Osteocyte (in vitro differentiated cells): Measurements from ENCODE around the gene TOPAZ1. TPM values are rescaled to one million over a fixed set of nuclear protein-coding genes. Genes with fewer than 3 reads are reported as not detected.

Source experiments
- DNase-seq: peaks from one replicate; pipeline ENCODE4 v3.0.0; 2021; ENCODE audit warnings: mixed read lengths; ENCODE audit not compliant: unreplicated experiment; ENCODE audit errors: extremely low spot score
- H3K27ac Mint-ChIP-seq: one replicate; pipeline ENCODE4 v1.8.0; 2021; ENCODE audit warnings: mild to moderate bottlenecking, mixed read lengths; ENCODE audit not compliant: unreplicated experiment
- H3K27me3 Mint-ChIP-seq: one replicate; pipeline ENCODE4 v1.8.0; 2021; ENCODE audit warnings: mixed read lengths; ENCODE audit not compliant: unreplicated experiment
- H3K36me3 Mint-ChIP-seq: one replicate; pipeline ENCODE4 v1.8.0; 2021; ENCODE audit warnings: mixed read lengths; ENCODE audit not compliant: unreplicated experiment
- H3K4me1 Mint-ChIP-seq: one replicate; pipeline ENCODE4 v1.8.0; 2021; ENCODE audit warnings: mixed read lengths; ENCODE audit not compliant: unreplicated experiment
- H3K4me3 Mint-ChIP-seq: one replicate; pipeline ENCODE4 v1.8.0; 2021; ENCODE audit warnings: mild to moderate bottlenecking, moderate library complexity, mixed read lengths; ENCODE audit not compliant: unreplicated experiment
- H3K9me3 Mint-ChIP-seq: one replicate; pipeline ENCODE4 v1.8.0; 2021; ENCODE audit warnings: mixed read lengths; ENCODE audit not compliant: unreplicated experiment
- long read RNA-seq: library from polyadenylated mRNA; unstranded; transcript quantifications from one replicate; pipeline ENCODE4 v2.0.0, GENCODE V29; 2021
- total RNA-seq: library from RNA; stranded (reverse); gene quantifications from 2 replicates; pipeline ENCODE4 v1.2.1, GENCODE V29; 2021
- TF ChIP-seq, protein P1 (sequence below): fragments of 200-600 bp; sonication (generic); IDR thresholded peaks from 2 replicates; pipeline ENCODE4 v1.5.0; 2021; ENCODE audit warnings: antibody characterized with exemption, mild to moderate bottlenecking, moderate library complexity

Gene TOPAZ1
- not detected in 2 replicates for total RNA-seq
- long read RNA-seq, result 0 reads

GRCh38 chr3:44241706-44242105 lies at the start of gene TOPAZ1:
Gene TOPAZ1, plus strand, starts transcription at chr3:44241886. Its CDS starts 168 bp downstream, at chr3:44242054.
- no peak for DNase-seq
- Mint-ChIP-seq H3K9me3 (no peaks in the 10 kb centered on the region), H3K36me3 (no peaks in the 10 kb centered on the region), H3K27me3 (peaks cover 42% of the 10 kb centered on the region), H3K4me1 (no peaks in the 10 kb centered on the region), H3K4me3 (no peak within 1 kb of the TSS), H3K27ac (no peak within 1 kb of the TSS)
- TF ChIP-seq, protein P1, sequence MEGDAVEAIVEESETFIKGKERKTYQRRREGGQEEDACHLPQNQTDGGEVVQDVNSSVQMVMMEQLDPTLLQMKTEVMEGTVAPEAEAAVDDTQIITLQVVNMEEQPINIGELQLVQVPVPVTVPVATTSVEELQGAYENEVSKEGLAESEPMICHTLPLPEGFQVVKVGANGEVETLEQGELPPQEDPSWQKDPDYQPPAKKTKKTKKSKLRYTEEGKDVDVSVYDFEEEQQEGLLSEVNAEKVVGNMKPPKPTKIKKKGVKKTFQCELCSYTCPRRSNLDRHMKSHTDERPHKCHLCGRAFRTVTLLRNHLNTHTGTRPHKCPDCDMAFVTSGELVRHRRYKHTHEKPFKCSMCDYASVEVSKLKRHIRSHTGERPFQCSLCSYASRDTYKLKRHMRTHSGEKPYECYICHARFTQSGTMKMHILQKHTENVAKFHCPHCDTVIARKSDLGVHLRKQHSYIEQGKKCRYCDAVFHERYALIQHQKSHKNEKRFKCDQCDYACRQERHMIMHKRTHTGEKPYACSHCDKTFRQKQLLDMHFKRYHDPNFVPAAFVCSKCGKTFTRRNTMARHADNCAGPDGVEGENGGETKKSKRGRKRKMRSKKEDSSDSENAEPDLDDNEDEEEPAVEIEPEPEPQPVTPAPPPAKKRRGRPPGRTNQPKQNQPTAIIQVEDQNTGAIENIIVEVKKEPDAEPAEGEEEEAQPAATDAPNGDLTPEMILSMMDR, result no peak

GRCh38 chr3:44198284-44199269 lies 43.1 kb upstream of the TOPAZ1 start:
- Mint-ChIP-seq H3K4me3 (no peak overlapping the region), H3K4me1 (no peaks in the 10 kb centered on the region), H3K27me3 (peaks cover 48% of the 10 kb centered on the region), H3K27ac (no peak overlapping the region), H3K36me3 (no peaks in the 10 kb centered on the region), H3K9me3 (no peaks in the 10 kb centered on the region)
- no peak for DNase-seq
- TF ChIP-seq, protein P1, result peak; percentile 91

DNA sequence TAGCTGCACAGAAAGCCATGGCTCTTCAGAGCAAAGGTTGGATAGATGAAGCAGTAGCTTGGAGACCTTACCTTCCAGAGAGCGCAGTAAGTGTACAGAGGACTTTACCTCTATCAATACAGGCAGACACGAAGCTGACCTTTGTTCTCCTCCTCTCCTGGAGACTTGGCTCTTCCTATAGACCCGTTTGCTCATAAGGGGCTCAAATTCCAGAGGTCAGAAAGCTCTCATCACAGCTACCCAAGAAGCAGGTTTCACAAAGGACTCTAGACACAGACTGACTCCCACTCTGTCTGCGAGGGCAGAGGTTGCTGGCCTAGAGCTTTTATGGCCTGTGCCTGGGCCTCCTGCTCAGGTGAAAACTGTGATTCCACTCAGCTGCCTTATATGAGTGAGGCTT lies 35.4 kb upstream of the TOPAZ1 start:
- Mint-ChIP-seq H3K4me1 (no peaks in the 10 kb centered on the region), H3K9me3 (no peaks in the 10 kb centered on the region), H3K27ac (no peak overlapping the region), H3K4me3 (no peak overlapping the region), H3K27me3 (peaks cover 65% of the 10 kb centered on the region), H3K36me3 (no peaks in the 10 kb centered on the region)
- TF ChIP-seq, protein P1, result no peak
- no peak for DNase-seq

DNA sequence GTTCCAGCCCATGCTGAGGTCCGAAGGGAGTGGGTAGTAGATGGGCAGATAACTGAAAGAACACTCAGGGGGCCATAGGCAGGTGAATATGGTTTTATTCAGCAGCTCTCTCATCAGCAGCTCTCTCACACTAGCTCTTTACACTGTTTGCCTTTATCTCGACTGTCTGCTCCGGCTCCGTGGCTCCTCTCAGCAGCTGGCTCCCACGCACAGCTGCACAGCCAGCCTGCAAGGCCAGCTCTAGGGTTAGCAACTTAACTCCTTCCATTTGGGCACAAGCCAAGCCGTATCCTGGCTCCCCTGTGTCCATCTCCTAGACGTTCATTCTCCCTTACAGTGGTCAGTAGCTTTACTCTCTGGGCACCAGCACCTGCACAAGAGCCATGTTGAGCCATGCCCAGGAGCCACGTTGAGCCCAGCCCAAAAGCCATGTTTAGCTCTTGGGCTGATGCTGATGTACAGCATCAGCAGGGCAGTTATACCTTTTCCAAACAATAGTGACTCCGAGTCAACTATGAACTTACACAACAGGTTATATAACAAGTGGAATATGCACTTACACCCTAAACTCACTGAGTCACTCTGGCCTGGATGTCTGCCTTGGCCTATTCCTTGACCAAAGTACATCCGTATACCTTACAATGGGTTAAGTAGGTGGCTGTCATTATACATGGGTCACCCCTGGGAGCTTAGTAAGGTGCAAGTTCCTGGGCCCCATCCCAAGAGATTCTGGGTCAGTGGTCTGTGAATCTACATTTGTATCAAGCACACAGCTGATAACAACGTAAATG lies 34.6 kb upstream of the TOPAZ1 start:
- Mint-ChIP-seq H3K36me3 (no peaks in the 10 kb centered on the region), H3K9me3 (no peaks in the 10 kb centered on the region), H3K27ac (no peak overlapping the region), H3K4me1 (no peaks in the 10 kb centered on the region), H3K27me3 (peaks cover 58% of the 10 kb centered on the region), H3K4me3 (no peak overlapping the region)
- DNase-seq, result no peak
- TF ChIP-seq, protein P1, result no peak

GRCh38 chr3:44208086-44208485 lies 33.6 kb upstream of the TOPAZ1 start:
- no peaks in the 10 kb centered on the region for H3K9me3 Mint-ChIP-seq
- H3K4me3 Mint-ChIP-seq, result no peak overlapping the region
- H3K27me3 Mint-ChIP-seq, result peaks cover 62% of the 10 kb centered on the region
- no peak overlapping the region for H3K27ac Mint-ChIP-seq
- no peak for DNase-seq
- H3K4me1 Mint-ChIP-seq, result no peaks in the 10 kb centered on the region
- H3K36me3 Mint-ChIP-seq, result no peaks in the 10 kb centered on the region
- TF ChIP-seq, protein P1, result no peak
